ENCODE measurements around the gene EHMT1. TPM values are rescaled to one million over a fixed set of nuclear protein-coding genes. Genes with fewer than 3 reads are reported as not detected.

The EHMT1 gene
- total RNA-seq, 4 donors from 2014 or later, result 96.4 to 136 (median 118) TPM

GRCh38 chr9:137664676-137665075 is 45.9 kb downstream of the EHMT1 start:
- WGBS, 2 donors, result 46 to 50% methylated on average over 7 of the region's 7 CpGs
- no peak for TF ChIP-seq CTCF (IDR thresholded peaks at IDR 0.05)
- Histone ChIP-seq H3K4me1 (peaks cover 0 to 68% (median 27%) of the 10 kb centered on the region in 4 donors), H3K27me3 (no peaks in the 10 kb centered on the region), H3K9me3 (no peaks in the 10 kb centered on the region), H3K36me3 (no peaks in the 10 kb centered on the region), H3K27ac (peak overlapping the region in 2 of 4 donors; percentile 62 to 72), H3K4me3 (no peak overlapping the region)
- DNase-seq (ENCODE audit: low spot score in 2 of 2), result no peak

- Histone ChIP-seq H3K27me3 (no peaks in the 10 kb centered on the region), H3K4me3 (peak overlapping the region in 1 of 4 donors; percentile 4), H3K9me3 (no peaks in the 10 kb centered on the region), H3K27ac (peak overlapping the region in 3 of 4 donors; percentile 44 to 72 (median 62)), H3K36me3 (no peaks in the 10 kb centered on the region), H3K4me1 (peaks cover 0 to 71% (median 27%) of the 10 kb centered on the region in 4 donors)
- 74 to 77% methylated on average over 7 of the region's 7 CpGs for WGBS, 2 donors
- DNase-seq (ENCODE audit: low spot score in 2 of 2), result no peak
- TF ChIP-seq POLR2A (IDR thresholded peaks at IDR 0.05), result no peak
- TF ChIP-seq EP300 (IDR thresholded peaks at IDR 0.05), result no peak
- TF ChIP-seq CTCF (IDR thresholded peaks at IDR 0.05), result no peak
These were observed 46.4 kb downstream of the EHMT1 start for GRCh38 chr9:137665226-137665625.

- no peaks in the 10 kb centered on the region for H3K36me3 ChIP-seq
- DNase-seq (ENCODE audit: low spot score in 2 of 2), result no peak
- 34 to 44% methylated on average over 18 of the region's 18 CpGs for WGBS, 2 donors
- H3K27me3 ChIP-seq, result no peaks in the 10 kb centered on the region
- H3K4me1 ChIP-seq, result peaks cover 0 to 75% (median 29%) of the 10 kb centered on the region in 4 donors
- H3K4me3 ChIP-seq, result peak overlapping the region in 1 of 4 donors; percentile 4
- H3K27ac ChIP-seq, result peak overlapping the region; percentile 13 to 72 (median 53)
- TF ChIP-seq CTCF (IDR thresholded peaks at IDR 0.05), result peak in 4 of 5 experiments; percentile 9 to 44 (median 19)
- no peak for TF ChIP-seq EP300 (IDR thresholded peaks at IDR 0.05)
- H3K9me3 ChIP-seq, result no peaks in the 10 kb centered on the region
These were observed 47.1 kb downstream of the EHMT1 start for GRCh38 chr9:137665697-137666512.

GRCh38 chr9:137666513-137666822 is 47.7 kb downstream of the EHMT1 start:
- DNase-seq (ENCODE audit: low spot score in 2 of 2), result no peak
- peak overlapping the region in 3 of 4 donors; percentile 13 to 72 (median 62) for H3K27ac ChIP-seq

More at GRCh38 chr9:137666513-137666822, 47.7 kb downstream of the EHMT1 start:
- no peaks in the 10 kb centered on the region for H3K36me3 ChIP-seq
- H3K4me1 ChIP-seq, result peaks cover 0 to 81% (median 29%) of the 10 kb centered on the region in 4 donors
- H3K9me3 ChIP-seq, result no peaks in the 10 kb centered on the region
- no peak overlapping the region for H3K4me3 ChIP-seq
- TF ChIP-seq EP300 (IDR thresholded peaks at IDR 0.05), result no peak
- no peak for TF ChIP-seq POLR2A (IDR thresholded peaks at IDR 0.05)
- TF ChIP-seq CTCF (IDR thresholded peaks at IDR 0.05), result no peak
- no peaks in the 10 kb centered on the region for H3K27me3 ChIP-seq
- WGBS, 2 donors, result 47 to 57% methylated on average over 8 of the region's 8 CpGs
